HCEC 1CT (cell line): ENCODE measurements around the gene RAB8B.
"Not testable (repeated sequence)": the region's sequence is repeated elsewhere in the genome, so short reads cannot be mapped to it uniquely, and the experiment has no call there.

ENCODE experiments used
- DNase-seq: peaks from one replicate; pipeline ENCODE4 v3.0.0-alpha.2; 2017

RAB8B gene

GRCh38 chr15:63186065-63186464 lies 3.3 kb upstream of the RAB8B start:
- DNase-seq: peak; percentile 42

DNA sequence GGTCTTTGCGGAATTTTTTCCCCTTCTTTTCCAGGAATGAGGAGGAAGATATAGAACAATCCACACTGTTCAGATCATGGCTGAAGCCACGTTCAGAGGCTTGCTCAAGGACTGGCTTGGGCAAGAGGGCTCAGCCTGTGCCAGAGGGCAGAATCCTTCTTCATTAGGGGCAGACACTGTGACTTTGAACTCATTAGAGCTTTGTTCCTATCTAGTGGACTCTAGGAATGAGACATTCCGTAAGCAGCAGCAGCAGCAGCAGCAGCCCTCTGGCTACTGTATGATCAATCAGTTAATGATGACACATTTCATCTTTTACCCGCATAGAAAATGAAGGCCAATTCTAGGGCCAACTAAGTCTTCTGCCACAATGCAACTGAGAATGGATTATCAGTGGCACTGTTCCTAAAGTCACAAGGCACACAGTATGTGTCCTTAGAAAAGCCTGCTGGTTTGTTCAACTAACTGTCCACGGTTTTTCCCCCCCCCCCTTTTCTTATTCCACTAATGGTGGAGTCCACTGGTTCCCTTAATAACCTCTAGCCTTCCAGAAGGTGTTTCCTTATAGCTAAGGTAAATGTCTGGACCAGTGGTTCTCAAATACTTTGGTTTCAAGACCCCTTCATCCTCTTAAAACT lies 1.7 kb upstream of the RAB8B start:
- DNase-seq: no peak

GRCh38 chr15:63188247-63188925 lies 1.0 kb upstream of the RAB8B start:
- DNase-seq: peak; percentile 12

DNA sequence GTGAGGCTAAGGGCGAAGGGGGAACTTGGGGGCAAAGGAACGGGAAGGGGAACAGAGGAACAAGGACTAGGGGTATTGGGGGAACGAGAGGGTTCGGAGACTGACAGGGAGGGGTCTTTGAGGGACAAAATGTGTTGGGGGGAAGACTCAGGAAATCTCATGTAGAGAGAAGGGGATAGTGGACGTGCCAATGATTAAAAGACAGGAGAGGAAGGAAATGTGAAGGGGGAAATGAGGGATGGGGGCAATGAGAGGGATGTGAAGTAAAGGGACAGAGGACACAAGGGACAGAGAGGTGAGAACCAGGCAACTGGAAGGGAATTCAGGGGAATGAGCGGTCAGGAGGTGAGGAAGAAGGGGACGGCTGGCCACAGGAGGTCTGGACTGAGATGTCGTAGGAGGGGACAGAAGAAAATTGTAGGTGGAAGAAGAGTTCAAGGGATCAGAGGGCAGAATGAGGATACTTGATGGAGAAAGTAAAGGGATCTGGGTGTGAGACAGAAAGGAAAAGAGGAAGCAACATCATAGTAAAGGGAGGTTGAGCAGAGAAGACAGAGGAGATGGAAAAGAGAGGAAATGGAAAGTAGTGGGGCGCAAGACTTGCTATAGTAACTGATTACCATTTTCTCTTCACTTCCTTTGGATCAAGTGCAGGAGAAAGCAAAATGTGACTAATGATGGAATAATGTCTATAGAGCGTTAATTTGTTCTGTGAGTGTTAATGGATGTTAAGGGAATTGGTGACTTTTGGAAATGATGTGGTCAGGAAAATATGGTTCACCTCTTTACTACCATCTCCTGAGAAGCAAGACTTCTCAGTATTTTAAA lies 749 bp downstream of the RAB8B start:
- peak; percentile 47 for DNase-seq

DNA sequence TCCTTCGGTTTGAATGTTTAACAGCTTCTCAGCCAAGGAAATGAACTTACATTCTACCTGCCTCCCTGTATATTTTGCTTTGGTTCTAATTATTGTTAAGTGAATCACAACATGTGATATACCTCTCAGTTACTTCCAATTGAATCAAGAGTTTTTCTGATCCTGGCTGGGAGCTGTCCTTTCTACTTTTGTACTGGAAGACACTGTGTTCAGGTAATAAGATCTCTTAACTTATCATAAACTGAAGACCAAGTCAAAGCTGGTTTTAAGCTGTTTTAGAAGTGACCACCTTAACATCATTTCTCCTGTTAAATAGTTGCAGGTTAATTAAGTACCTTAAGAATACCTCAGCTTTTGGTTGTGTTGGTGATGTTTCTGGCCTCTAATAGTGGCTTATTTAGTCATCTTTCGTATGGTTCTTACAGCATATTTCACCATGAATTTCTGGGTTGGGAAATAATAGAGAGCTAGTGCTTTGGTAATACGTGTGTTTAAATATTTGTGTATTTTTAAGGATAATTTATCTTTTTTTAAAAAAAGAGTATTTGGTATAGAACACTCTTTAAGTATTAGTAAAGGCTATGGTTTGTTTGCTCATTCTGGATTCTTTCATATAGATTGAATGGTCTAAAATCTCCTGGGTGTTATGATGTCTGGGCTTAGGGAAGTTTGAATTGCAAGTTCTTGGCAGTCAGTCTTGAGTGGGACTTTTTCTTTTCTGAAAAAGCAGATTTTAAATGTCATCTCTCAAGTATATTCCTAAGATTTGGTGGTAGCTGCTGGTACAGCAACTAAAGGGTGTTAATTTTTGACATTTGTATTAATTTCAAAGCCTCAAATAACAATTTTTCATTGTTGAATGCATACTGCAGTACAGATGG lies 1.6 kb downstream of the RAB8B start:
- DNase-seq: no peak

DNA sequence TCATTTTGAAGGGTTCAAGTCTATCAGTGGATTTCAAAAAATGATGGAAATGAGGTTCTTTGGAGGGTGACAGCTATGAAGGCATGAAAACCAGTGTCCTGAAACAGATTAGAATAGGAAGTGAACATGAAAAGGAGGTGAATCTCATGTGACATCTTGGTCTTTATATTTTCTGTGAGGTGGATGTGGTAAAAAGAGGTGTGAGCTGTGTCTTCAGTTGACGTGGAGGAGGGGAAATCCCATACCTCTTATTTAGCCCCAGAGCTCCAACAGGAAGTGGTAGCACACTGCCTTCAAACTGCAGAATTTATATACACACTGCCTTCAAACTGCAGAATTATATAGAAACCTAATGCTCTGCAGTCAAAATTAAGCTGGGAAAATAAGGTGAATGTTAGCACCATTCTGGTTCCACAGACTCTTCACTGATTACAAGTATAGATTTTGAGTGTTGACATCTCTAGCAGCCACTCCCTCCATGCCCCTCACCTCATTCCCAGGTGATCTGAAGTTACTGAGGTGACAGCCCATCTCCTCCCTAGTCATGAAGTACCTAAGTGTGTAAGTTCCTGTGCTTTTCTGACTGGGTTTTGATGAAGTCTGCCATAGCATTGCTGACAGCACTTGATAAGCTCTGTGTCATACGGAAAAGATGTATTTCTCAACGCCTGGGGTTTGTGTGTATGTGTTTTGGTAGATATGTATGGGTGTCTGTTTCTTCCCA lies 2.7 kb downstream of the RAB8B start:
- DNase-seq: no peak

- DNase-seq: no peak
Observed at GRCh38 chr15:63192619-63193206, 3.3 kb downstream of the RAB8B start.

DNA sequence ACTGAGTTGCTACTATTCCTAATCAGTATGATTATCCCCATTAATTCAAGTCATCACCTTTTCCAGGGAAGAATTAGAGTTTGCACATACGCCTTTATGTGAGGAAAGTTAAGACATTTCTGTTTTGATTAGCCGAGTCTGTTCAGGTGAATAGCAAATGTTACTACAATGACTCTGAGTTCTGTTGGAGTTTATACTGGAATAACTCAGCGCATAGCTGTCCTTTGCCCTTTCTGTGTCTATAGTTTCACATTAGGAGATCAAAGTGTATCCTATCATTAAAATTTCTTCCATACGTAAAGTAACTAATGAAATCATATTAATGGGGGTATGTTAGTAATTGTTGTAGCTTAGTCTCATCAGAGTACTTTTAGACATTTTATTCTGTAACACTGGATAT lies 4.9 kb downstream of the RAB8B start:
- DNase-seq: no peak

DNA sequence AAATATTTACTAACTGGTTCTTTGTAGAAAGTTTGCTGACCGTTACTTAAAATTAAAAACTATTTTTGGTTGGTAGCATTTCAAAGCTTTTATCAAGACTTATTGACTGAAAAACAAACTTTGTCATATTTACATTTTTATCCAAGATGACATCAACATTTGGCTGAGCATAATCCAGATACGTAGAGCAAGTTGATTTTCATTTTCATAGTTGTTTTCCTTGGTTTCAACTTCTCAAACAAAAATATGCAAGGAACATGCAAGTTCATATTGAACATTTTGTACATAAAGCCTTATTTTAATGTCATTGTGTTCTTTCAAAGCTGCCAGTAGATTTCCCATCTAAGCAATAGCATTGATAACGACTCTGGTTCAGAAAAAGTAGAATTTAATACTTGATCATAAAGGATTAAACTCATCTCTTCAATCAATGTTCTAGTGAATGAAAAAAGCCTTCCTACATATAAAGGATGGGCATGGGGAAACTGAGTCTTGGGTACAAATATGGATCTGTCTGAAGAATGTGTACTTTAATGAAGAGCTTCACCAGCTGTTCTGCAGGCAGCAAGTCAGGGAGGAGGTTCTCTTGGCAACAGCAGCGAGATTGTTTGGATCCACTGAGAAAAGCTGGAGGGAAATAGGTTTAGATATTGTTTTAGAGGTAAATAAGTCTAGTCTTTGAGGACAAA lies 5.6 kb downstream of the RAB8B start:
- peak; percentile 6 for DNase-seq

DNA sequence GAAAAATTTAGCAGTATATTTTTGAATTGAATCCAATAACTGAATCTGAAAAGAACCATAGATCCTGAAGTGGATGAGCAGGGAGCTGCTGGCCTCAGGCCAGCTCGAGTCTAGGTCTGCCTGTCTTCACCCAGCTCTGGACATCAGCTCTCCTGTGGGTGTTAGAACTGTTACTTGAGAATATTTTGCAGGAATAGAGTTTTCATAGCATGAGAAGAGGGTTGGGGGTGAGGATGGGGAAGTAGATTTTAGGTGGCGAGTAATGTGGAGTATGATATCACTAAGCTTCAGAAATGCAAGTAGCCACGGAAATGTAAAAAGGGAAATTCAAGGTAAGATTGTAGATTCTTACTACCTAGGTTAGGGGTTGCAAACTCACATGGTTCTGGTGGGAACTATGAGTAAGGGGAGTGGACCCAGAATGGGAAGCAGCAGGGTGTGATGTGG lies 6.2 kb downstream of the RAB8B start:
- no peak for DNase-seq

DNA sequence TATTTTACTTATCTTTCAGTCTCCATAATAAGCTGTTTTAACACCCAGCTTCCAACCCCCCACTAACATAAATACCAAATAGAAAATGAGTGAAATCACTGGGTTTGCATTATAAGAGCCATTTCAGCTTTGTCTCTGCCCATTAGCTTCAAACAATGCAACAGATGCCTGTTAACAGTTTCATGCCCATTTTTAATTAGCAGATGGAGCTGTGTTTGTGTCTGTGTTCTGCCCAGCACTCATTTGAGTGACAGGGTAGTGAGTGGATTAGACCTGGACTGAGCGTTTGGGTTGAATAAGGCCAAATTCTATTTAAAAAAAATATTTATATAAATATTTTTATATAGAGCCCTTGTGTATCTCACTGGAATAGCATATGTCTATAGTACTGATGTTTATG lies 7.4 kb downstream of the RAB8B start:
- no peak for DNase-seq

- DNase-seq: no peak
Observed at GRCh38 chr15:63197626-63198025, 8.2 kb downstream of the RAB8B start.

- DNase-seq: peak; percentile 86
Observed at GRCh38 chr15:63198371-63199250, 9.2 kb downstream of the RAB8B start.

DNA sequence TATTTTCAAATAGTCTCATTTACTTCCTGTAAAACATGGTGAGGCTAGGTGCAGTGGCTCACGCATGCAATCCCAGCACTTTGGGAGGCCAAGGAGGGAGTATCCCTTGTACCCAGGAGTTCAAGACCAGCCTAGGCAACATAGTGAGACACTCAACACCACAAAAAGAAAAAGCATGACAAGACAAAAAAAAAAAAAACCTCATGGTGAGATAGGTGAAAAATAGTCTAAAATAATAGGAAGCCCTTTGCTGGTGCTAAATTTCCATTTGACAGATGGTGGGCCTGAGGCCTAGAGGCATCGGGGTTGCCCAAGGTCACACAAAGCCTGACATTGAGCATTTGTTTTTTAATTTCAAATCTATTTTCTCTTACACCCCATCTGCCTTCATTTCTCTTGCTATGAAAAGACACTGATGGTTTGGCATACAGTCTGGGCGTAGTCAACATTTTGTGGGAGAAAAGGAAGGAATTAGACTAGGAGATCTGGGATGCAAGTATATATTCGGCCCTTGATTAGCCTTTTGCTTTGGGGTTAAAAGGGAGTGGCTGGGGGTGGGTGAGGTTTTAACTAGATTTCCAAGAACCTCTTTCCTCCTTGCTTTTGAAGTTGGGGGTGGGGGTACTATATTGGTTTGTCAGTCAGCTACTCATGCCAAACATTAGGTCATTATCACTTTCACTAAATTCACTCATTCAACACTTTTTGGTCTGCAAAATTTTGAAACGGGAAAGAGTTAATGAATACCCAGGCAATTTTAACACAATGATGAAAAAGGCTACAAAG lies 11.3 kb downstream of the RAB8B start:
- no peak for DNase-seq

DNA sequence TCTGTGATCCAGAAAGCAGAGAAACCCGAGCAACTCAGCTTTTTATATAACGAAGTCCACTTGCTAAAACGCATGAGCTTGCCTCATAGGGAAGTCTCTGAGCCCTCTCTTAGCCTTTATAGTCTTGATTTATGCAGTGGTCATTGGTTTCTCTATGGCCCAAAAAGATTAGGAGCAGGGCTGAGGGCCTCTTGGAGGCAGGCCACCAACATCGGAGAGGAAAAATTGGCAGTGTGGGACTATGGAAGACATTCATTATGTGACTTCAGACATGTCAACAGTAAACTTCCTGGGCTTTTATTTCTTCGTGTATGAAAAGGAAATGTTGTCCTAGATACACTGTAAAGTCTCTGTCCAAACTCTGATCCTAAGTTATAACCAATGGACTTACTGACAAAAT lies 13.5 kb downstream of the RAB8B start:
- DNase-seq: no peak

DNA sequence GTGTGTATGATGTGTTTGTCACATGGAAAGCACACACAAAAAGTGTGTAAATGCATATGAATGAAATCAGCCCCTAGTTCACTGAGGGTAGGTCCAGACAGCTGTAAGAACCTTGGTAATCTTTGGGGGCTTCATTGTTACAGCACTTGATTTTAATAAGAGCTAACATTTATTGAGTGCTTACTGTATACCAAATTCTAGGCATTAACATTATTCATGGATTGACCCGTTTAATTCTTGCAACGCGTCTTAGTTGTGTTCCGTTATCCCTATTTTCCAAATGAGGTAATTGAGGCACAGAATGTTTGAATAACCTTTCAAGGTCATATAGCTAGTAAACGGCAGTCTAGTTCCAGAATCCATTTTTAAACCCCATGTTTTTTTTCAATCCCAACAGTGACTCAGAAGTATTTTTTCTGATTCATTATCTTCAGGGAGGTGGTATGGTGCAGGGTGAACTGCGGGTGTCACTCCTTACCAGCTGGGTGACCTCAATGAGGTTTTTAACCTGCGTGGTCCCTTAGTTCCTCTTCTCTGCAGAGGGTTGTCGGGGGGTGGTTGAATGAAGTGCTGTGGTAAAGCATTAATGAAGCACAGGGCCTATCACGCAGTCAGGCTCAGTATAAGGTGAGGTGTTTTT lies 14.2 kb downstream of the RAB8B start:
- DNase-seq: peak; percentile 76

GRCh38 chr15:63206079-63206478 lies 16.7 kb downstream of the RAB8B start:
- no peak for DNase-seq

DNA sequence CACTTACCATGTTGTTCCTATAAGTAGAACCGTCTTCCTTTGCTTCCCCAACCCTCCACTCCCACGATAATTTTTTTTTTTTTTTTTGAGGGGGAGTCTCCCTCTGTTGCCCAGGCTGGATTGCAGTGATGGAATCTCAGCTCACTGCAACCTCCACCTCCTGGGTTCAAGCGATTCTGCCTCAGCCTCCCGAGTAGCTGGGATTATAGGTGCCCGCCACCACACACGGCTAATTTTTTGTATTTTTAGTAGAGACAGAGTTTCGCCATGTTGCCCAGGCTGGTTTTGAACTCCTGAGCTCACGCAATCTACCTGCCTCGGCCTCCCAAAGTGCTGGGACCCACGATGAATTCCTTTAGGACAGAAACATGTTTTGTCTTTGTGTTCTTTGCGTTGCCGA lies 19.4 kb downstream of the RAB8B start:
- DNase-seq: not testable (repeated sequence)
